GM12801 (cell line): ENCODE results near the gene ZNF14.

Source experiments
- CTCF ChIP-seq: IDR thresholded peaks from one replicate; pipeline ENCODE4 v1.5.1; 2011; ENCODE audit warnings: control low read depth; ENCODE audit not compliant: insufficient read length; ENCODE audit errors: extremely low read depth

The ZNF14 gene

GRCh38 chr19:19711306-19711933 lies 21.5 kb downstream of the ZNF14 start:
- TF ChIP-seq CTCF, result no peak

- TF ChIP-seq CTCF, result no peak
Measured at GRCh38 chr19:19710506-19710905, 22.4 kb downstream of the ZNF14 start.

DNA sequence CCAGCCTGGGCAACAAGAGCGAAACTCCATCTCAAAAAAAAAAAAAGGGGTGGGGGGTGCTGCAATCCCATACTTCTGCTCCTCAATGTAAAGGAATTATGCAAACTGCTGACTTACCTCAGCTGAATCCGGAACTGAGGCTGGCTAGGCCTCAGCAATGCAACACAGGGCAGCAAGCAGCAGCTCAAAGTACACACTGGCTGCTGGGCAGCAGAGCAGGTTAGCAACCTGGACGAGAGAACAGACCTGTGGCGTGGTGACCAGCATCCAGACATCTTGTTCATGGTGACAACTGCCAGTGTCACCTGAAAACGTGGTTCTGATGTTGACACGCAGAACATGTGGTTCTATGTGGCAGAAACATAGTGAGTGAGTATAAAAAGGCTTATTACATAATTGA lies 28.1 kb downstream of the ZNF14 start:
- TF ChIP-seq CTCF, result no peak

- no peak for TF ChIP-seq CTCF
Measured at GRCh38 chr19:19697589-19697988, 35.3 kb downstream of the ZNF14 start.

GRCh38 chr19:19696386-19696785 lies 36.5 kb downstream of the ZNF14 start:
- no peak for TF ChIP-seq CTCF

DNA sequence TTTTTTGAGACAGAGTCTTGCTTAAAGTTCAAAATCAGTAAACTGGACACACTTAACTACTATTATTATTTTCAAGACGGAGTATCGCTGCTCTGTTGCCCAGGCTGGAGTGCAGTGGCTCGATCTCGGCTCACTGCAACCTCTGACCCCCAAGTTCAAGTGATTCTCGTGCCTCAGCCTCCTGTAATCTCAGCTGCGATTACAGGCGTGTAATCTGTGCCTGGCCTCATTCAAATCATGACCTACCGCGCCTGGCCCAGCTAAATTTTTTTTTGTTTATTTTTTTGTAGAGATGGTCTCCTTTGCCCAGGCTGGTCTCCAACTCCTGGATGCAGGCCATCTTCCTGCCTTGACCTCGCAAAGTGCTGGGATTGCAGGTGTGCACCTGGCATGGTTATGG lies 41.2 kb downstream of the ZNF14 start:
- TF ChIP-seq CTCF, result no peak

DNA sequence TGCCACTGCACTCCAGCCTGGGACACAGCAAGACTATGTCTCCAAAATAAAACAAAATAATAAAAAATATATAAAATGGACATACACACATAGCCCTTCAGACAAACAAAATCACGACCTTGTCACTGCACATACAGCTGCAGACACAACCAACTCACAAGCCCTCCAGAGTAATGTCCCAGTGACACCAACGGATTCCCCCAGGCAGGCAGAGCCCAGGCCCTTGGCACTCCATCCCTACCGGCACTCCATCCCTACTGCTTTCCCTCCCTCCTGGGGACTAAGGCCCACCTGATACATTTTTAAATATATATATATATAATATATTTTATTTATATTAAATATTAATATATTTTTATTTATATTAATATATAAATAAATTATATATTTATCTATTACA lies 45.8 kb downstream of the ZNF14 start:
- TF ChIP-seq CTCF, result no peak
